Measurements from ENCODE around the gene ZSCAN16. TPM values are rescaled to one million over a fixed set of nuclear protein-coding genes. Genes with fewer than 3 reads are reported as not detected.

The ZSCAN16 gene
- total and polyA plus RNA-seq, 2 experiments from 2014 or later: 4.7 to 12.9 TPM

DNA sequence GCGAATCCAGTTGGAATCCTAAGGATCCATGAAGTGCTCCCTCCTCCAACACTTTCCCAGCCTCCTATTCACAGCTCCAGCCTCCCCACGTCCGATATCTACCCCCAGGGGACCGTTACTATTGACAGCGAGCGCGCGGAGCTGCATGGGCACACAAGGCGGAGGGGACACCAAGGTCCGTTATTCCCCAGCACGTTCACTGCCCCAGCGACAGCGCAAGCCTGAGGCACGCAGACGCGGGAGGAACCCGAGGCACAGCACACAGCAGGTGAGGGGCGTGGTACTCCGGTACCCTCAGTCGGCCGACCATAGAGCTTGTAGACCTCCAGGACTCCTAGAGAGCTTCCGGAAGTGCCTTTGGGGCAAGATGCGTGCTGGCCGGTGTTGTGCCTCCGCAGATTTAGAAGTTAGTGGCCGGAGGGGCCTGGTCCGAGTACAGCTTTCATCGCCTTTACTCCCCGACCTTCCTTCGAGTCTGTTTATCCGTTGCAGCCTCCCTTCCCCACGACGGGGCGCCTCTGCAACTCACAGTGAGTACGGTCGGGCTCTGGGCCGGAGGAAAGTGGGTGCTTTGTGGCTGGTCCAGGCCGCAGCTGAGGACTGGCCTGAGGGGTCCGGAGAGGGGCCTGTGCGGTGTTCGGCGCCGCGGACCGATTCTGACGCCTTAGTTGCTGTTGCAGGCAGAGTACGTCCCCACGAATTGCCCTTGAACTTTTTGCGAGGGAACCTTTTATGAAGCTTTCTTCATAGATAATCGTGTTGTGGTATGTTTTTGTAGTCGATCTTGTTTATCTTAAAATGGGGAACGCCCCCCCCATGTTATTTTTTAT, 17.3 kb downstream of the ZSCAN16 start, which contains the start of gene ZKSCAN8:
ZKSCAN8 (plus strand) TSS at position 384 of the 830 bp plus-strand sequence. CDS start 6,525 bp downstream, outside the sequence.
- H3K4me1 Mint-ChIP-seq: peaks cover 15% of the 10 kb centered on the region
- peak; percentile 93 for ATAC-seq
- Histone ChIP-seq H3K4me3 (peak within 1 kb of the TSS; percentile 83), H4K20me1 (replicated peaks; ENCODE audit: insufficient read depth) (peaks cover 23% of the 10 kb centered on the region), H3K9me2 (ENCODE audit: insufficient read depth) (no peaks in the 10 kb centered on the region), H2AFZ (peak within 1 kb of the TSS; percentile 89; the same call in 1 of the 2 replicates), H3F3A (replicated peaks; ENCODE audit: low read depth) (no peaks in the 10 kb centered on the region), H3K4me1 (ENCODE audit: insufficient read depth) (peaks cover 15% of the 10 kb centered on the region), H3K4me2 (peak within 1 kb of the TSS; percentile 80), H3K27ac (ENCODE audit: low read depth) (peak within 1 kb of the TSS; percentile 91), H3K79me2 (replicated peaks; ENCODE audit: insufficient read depth) (peaks cover 47% of the 10 kb centered on the region), H3K36me3 (ENCODE audit: insufficient read depth) (peaks cover 6% of the 10 kb centered on the region; the same call in 1 of the 2 replicates), H3K27me3 (ENCODE audit: insufficient read depth) (peaks cover 26% of the 10 kb centered on the region)
- peaks cover 13% of the 10 kb centered on the region for H3K27me3 Mint-ChIP-seq (ENCODE audit: insufficient read depth, low read depth, poor library complexity)
- H3K9me3 Mint-ChIP-seq: no peaks in the 10 kb centered on the region
- peaks cover 22% of the 10 kb centered on the region for H3K36me3 Mint-ChIP-seq (ENCODE audit: low read depth)
- H3K27ac Mint-ChIP-seq: peak within 1 kb of the TSS; percentile 95
- DNase-seq (ENCODE audit: low spot score): peak; percentile 99
- peak; percentile 41; the same call in 1 of the 2 replicates for TF ChIP-seq CREB1 (CRISPR knock-in tag; IDR thresholded peaks at IDR 0.05; ENCODE audit: low read depth)
- peak; percentile 87 for TF ChIP-seq POLR2AphosphoS5 (IDR thresholded peaks at IDR 0.05; ENCODE audit: low read depth)
- no peak for TF ChIP-seq JUNB (IDR thresholded peaks at IDR 0.05; ENCODE audit: unreplicated experiment)
- peak within 1 kb of the TSS; percentile 98 for H3K4me3 Mint-ChIP-seq

DNA sequence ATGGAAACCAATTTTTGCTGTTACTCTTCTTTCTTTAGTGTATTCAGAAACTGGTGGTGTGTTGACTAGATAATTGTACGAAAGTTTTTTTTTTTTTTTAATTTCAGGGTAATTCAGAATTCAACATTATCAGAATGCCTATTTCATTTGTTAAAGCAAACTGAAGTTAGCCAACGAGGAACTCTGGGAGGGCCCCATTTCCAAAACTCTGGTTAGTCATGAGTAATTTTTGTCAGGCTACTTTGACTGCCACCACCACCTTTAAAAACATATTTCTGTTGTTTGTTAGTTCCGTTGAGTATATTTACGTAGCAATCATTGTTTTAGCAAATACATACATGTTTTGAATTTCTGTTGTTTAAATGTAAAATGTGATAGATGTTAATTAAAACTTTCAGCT, 18.0 kb downstream of the ZSCAN16 start:
- Histone ChIP-seq H3K4me3 (peak overlapping the region; percentile 83), H3K27me3 (ENCODE audit: insufficient read depth) (peaks cover 26% of the 10 kb centered on the region), H3K4me1 (ENCODE audit: insufficient read depth) (peaks cover 15% of the 10 kb centered on the region), H2AFZ (no peak overlapping the region), H3K27ac (ENCODE audit: low read depth) (peak overlapping the region; percentile 91; the same call in 1 of the 2 replicates), H4K20me1 (replicated peaks; ENCODE audit: insufficient read depth) (peaks cover 23% of the 10 kb centered on the region), H3K79me2 (replicated peaks; ENCODE audit: insufficient read depth) (peaks cover 53% of the 10 kb centered on the region), H3K9me2 (ENCODE audit: insufficient read depth) (no peaks in the 10 kb centered on the region), H3F3A (replicated peaks; ENCODE audit: low read depth) (no peaks in the 10 kb centered on the region), H3K4me2 (peak overlapping the region; percentile 80), H3K36me3 (ENCODE audit: insufficient read depth) (peaks cover 6% of the 10 kb centered on the region; the same call in 1 of the 2 replicates)
- ATAC-seq: no peak
- TF ChIP-seq JUNB (IDR thresholded peaks at IDR 0.05; ENCODE audit: unreplicated experiment): no peak
- no peak for TF ChIP-seq EZH2phosphoT487 (IDR thresholded peaks at IDR 0.05; ENCODE audit: unreplicated experiment)
- TF ChIP-seq, protein P1, sequence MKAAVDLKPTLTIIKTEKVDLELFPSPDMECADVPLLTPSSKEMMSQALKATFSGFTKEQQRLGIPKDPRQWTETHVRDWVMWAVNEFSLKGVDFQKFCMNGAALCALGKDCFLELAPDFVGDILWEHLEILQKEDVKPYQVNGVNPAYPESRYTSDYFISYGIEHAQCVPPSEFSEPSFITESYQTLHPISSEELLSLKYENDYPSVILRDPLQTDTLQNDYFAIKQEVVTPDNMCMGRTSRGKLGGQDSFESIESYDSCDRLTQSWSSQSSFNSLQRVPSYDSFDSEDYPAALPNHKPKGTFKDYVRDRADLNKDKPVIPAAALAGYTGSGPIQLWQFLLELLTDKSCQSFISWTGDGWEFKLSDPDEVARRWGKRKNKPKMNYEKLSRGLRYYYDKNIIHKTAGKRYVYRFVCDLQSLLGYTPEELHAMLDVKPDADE (IDR thresholded peaks at IDR 0.05): no peak
- no peak for TF ChIP-seq CREB1 (CRISPR knock-in tag; IDR thresholded peaks at IDR 0.05; ENCODE audit: low read depth)
- TF ChIP-seq ZNF331 (CRISPR knock-in tag; IDR thresholded peaks at IDR 0.05; ENCODE audit: low read depth): no peak
- TF ChIP-seq, protein P2, sequence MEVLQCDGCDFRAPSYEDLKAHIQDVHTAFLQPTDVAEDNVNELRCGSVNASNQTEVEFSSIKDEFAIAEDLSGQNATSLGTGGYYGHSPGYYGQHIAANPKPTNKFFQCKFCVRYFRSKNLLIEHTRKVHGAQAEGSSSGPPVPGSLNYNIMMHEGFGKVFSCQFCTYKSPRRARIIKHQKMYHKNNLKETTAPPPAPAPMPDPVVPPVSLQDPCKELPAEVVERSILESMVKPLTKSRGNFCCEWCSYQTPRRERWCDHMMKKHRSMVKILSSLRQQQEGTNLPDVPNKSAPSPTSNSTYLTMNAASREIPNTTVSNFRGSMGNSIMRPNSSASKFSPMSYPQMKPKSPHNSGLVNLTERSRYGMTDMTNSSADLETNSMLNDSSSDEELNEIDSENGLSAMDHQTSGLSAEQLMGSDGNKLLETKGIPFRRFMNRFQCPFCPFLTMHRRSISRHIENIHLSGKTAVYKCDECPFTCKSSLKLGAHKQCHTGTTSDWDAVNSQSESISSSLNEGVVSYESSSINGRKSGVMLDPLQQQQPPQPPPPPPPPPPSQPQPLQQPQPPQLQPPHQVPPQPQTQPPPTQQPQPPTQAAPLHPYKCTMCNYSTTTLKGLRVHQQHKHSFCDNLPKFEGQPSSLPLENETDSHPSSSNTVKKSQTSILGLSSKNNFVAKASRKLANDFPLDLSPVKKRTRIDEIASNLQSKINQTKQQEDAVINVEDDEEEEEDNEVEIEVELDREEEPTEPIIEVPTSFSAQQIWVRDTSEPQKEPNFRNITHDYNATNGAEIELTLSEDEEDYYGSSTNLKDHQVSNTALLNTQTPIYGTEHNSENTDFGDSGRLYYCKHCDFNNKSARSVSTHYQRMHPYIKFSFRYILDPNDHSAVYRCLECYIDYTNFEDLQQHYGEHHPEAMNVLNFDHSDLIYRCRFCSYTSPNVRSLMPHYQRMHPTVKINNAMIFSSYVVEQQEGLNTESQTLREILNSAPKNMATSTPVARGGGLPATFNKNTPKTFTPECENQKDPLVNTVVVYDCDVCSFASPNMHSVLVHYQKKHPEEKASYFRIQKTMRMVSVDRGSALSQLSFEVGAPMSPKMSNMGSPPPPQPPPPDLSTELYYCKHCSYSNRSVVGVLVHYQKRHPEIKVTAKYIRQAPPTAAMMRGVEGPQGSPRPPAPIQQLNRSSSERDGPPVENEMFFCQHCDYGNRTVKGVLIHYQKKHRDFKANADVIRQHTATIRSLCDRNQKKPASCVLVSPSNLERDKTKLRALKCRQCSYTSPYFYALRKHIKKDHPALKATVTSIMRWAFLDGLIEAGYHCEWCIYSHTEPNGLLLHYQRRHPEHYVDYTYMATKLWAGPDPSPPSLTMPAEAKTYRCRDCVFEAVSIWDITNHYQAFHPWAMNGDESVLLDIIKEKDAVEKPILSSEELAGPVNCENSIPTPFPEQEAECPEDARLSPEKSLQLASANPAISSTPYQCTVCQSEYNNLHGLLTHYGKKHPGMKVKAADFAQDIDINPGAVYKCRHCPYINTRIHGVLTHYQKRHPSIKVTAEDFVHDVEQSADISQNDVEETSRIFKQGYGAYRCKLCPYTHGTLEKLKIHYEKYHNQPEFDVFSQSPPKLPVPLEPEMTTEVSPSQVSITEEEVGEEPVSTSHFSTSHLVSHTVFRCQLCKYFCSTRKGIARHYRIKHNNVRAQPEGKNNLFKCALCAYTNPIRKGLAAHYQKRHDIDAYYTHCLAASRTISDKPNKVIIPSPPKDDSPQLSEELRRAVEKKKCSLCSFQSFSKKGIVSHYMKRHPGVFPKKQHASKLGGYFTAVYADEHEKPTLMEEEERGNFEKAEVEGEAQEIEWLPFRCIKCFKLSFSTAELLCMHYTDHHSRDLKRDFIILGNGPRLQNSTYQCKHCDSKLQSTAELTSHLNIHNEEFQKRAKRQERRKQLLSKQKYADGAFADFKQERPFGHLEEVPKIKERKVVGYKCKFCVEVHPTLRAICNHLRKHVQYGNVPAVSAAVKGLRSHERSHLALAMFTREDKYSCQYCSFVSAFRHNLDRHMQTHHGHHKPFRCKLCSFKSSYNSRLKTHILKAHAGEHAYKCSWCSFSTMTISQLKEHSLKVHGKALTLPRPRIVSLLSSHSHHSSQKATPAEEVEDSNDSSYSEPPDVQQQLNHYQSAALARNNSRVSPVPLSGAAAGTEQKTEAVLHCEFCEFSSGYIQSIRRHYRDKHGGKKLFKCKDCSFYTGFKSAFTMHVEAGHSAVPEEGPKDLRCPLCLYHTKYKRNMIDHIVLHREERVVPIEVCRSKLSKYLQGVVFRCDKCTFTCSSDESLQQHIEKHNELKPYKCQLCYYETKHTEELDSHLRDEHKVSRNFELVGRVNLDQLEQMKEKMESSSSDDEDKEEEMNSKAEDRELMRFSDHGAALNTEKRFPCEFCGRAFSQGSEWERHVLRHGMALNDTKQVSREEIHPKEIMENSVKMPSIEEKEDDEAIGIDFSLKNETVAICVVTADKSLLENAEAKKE (CRISPR knock-in tag; IDR thresholded peaks at IDR 0.05): no peak
- no peak for TF ChIP-seq NANOG (IDR thresholded peaks at IDR 0.05; ENCODE audit: borderline replicate concordance)
- TF ChIP-seq STAT1 (IDR thresholded peaks at IDR 0.05; ENCODE audit: unreplicated experiment): no peak
- H3K27me3 Mint-ChIP-seq (ENCODE audit: insufficient read depth, low read depth, poor library complexity): peaks cover 12% of the 10 kb centered on the region
- peaks cover 22% of the 10 kb centered on the region for H3K36me3 Mint-ChIP-seq (ENCODE audit: low read depth)
- H3K4me3 Mint-ChIP-seq: peak overlapping the region; percentile 98
- DNase-seq (ENCODE audit: low spot score): no peak
- peaks cover 15% of the 10 kb centered on the region for H3K4me1 Mint-ChIP-seq
- no peaks in the 10 kb centered on the region for H3K9me3 Mint-ChIP-seq
- peak overlapping the region; percentile 95 for H3K27ac Mint-ChIP-seq
